OCI-LY3 (cell line): ENCODE measurements around the gene KCTD21.
"Not testable (repeated sequence)": the region's sequence is repeated elsewhere in the genome, so short reads cannot be mapped to it uniquely, and the experiment has no call there.

ENCODE experiments used
- EZH2phosphoT487 ChIP-seq: fragments of 200-600 bp; shearing (Covaris generic); IDR thresholded peaks from 2 replicates; pipeline ENCODE4 v1.6.1; 2018; ENCODE audit warnings: antibody characterized with exemption, mixed run types, low read depth
- TF ChIP-seq, protein P1 (sequence below): fragments of 200-600, 300-600 bp; sonication (generic); IDR thresholded peaks from 2 replicates; pipeline ENCODE4 v1.5.1; 2014; ENCODE audit warnings: antibody characterized with exemption, low read length, low read depth

DNA sequence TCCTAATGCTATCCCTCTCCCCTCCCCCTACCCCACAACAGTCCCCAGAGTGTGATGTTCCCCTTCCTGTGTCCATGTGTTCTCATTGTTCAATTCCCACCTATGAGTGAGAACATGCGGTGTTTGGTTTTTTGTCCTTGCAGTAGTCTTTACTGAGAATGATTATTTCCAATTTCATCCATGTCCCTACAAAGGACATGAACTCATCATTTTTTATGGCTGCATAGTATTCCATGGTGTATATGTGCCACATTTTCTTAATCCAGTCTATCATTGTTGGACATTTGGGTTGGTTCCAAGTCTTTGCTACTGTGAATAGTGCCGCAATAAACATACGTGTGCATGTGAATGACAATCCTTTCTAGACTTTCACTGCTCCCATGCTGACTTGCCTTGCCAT lies 12.6 kb downstream of the KCTD21 start:
- TF ChIP-seq, protein P1, sequence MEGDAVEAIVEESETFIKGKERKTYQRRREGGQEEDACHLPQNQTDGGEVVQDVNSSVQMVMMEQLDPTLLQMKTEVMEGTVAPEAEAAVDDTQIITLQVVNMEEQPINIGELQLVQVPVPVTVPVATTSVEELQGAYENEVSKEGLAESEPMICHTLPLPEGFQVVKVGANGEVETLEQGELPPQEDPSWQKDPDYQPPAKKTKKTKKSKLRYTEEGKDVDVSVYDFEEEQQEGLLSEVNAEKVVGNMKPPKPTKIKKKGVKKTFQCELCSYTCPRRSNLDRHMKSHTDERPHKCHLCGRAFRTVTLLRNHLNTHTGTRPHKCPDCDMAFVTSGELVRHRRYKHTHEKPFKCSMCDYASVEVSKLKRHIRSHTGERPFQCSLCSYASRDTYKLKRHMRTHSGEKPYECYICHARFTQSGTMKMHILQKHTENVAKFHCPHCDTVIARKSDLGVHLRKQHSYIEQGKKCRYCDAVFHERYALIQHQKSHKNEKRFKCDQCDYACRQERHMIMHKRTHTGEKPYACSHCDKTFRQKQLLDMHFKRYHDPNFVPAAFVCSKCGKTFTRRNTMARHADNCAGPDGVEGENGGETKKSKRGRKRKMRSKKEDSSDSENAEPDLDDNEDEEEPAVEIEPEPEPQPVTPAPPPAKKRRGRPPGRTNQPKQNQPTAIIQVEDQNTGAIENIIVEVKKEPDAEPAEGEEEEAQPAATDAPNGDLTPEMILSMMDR, result not testable (repeated sequence)
- TF ChIP-seq EZH2phosphoT487, result not testable (repeated sequence)
